Putamen (tissue), 1 donor: ENCODE measurements around the gene NPW.
A peak's percentile ranks its signal among the peaks of the same experiment; 100 is the strongest.

Experiments used
- DNase-seq: peaks from one replicate; pipeline ENCODE4 v3.0.0-alpha.2; 2016; ENCODE audit warnings: low spot score

The NPW gene

DNA sequence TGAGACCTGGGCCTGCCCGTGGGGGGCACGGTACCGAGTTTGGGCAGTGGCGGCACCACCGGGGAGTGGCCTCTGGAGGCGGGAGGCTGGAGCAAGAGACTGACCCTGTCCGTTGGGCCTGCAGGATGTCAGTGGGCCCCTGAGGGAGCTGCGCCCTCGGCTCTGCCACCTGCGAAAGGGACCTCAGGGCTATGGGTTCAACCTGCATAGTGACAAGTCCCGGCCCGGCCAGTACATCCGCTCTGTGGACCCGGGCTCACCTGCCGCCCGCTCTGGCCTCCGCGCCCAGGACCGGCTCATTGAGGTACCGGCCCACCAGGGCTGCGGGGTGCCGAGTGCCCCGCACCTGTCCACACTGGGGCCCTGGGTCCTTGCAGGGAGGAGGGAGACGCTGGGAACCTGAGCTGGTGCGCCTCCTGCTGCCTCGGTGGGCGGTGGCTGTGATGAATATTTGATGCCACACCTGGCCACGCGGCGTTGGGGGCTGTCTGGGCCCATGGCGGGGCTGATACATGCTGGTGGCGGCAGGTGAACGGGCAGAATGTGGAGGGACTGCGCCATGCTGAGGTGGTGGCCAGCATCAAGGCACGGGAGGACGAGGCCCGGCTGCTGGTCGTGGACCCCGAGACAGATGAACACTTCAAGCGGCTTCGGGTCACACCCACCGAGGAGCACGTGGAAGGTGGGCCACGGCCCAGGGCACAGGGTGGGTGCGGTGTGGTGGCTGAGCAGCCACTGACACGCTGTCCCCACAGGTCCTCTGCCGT is 16.8 kb downstream of the NPW start:
- no peak for DNase-seq

DNA sequence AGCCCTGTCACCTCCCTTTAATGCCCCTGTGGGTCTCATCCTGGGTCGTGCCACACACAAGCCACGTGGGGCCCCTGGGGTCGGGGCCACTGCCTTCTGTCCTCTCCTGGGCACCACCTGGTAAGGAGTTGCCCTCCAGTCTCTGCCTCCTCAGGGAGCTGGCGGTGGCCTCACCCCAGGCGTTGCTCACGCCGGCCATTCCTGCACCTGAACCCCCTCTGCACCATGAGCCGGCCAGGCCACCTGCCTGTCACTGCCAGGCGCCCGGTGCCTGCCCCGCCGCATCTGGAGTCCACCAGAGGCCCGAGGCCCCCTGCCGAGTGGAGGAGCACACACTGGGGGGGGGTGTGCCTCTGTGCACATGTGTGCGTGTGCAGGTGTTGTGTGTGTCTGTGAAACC is 17.5 kb downstream of the NPW start:
- DNase-seq = no peak

DNA sequence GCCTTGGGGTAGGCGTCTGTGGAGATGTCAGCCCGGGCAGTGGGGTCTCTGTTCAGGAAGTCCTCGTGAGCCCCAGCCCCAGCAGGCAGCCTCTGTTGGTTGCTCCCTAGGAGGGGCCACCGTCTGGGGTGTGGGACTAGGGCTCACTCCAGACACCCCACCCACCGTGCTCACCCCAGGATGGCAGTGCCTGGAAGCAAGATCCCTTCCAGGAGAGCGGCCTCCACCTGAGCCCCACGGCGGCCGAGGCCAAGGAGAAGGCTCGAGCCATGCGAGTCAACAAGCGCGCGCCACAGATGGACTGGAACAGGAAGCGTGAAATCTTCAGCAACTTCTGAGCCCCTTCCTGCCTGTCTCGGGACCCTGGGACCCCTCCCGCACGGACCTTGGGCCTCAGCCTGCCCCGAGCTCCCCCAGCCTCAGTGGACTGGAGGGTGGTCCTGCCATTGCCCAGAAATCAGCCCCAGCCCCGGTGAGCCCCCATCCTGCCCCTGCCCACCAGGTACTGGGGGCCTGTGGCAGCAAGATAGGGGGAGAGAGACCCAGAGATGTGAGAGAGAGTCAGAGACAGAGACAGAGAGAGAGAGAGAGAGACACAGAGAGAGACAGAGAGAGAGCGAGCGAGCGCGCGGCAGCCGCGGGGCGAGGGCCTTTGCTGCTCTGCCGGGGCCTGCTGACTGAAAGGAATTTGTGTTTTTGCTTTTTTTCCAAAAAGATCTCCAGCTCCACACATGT is 18.2 kb downstream of the NPW start:
- no peak for DNase-seq

DNA sequence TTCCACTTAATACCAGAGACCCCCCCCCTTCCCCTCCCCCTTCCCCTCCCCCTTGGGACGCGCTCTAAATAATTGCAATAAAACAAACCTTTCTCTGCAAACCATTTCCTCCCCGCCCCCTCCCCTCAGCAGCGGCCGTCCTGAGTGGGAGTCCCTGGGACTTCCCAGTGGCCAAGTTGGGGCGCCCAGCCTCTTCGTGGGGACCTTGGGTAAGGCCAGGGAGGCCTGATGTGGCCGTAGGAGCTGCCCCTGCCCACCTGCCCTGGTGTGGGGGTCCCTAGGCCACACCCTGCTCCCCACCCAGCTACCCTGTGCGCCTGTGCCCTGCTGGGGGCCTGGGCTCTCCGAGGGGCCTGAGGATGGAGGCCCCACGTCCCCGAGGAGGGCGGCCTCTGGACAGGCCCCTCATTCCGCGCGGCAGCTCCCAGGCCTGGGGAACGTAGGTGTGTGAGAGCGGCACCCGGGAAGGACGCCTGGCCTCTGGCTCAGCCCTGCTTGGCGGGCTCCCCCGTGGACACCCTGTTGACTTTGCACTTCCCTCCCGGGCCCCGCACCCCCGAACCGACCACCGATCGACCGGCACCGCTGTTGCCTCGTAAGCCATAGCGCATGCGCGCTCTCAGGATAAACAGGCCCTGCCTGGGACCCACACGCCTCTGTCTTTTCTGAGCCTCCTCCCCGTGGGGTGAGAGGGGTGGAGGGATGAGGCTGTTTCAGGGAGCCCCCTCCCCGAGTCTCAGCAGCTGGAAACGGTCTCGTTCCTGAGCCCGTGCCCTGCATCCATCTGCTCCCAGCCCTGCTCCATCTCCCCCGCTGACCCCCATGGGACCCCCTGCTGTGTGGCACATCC is 19.0 kb downstream of the NPW start:
- DNase-seq = no peak

DNA sequence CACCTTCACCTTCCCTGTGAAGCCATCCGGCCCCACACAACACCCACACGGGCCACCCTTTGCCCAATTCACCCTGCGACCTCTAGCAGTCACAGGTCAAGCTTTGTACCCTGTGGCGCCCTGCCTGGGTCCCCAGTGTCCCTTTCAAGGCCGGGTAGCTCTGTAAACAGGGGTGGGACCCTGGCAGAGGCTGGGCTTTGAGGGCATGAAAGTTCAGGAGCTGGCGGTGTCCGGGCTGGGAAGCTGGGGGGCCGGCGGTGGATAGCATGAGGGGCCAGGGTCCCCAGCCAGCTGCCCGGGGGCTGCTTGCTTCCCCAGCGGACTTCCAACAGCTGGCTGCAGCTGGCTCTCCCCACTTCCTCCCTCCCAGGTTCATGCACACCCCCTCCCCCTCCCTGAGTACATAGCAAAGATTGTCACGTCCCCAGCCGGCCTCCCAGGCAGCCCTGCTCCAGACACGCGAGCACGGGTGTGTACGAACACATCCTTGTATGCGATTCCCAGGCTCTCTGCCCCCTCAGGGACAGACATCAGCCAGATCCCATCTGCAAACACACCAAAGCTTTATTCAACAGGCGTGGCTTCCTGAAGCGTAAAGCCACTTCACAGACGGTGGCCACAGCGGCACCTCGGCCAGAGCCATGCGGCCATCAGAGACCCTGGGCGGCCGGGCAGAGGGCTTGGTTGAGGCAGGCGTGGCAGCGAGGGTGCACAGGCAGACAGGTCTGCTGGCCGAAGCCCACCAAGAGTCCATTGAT is 19.9 kb downstream of the NPW start:
- DNase-seq = no peak

DNA sequence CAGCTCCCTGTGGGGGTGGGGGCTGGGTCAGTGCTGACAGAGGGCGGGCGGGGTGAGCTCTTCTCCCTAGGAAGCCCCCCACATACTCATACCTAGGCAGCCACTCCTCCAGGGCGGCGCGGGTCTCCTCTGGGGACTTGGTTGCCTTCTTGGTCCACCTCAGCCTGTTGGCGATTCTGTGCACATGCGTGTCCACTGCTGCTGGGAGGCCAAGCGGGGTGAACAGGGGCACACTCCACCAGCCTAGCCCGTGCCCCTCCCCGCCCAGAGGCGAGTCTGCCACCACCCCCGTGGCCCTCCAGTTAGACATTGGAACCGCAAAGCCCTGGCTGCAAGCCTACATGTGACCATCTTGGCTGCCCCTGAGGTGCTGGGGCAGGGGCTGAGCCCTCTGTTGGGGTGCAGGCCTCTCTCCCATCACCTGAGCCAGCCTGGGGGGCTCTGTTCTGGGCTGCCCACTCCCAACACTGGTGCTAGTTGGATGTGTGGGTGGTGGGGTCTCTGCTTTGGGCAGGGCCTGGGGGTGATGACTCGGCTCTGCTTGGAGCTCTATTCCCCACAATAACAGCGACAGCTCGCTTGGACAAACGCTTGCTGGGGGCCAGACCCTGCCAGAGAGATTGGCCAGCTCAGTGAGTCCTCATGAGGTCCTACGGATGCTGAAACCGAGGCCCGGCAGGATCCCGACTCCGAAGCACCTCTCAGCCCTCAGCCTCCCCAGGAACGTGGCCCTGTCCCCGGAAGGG is 20.6 kb downstream of the NPW start:
- no peak for DNase-seq

DNA sequence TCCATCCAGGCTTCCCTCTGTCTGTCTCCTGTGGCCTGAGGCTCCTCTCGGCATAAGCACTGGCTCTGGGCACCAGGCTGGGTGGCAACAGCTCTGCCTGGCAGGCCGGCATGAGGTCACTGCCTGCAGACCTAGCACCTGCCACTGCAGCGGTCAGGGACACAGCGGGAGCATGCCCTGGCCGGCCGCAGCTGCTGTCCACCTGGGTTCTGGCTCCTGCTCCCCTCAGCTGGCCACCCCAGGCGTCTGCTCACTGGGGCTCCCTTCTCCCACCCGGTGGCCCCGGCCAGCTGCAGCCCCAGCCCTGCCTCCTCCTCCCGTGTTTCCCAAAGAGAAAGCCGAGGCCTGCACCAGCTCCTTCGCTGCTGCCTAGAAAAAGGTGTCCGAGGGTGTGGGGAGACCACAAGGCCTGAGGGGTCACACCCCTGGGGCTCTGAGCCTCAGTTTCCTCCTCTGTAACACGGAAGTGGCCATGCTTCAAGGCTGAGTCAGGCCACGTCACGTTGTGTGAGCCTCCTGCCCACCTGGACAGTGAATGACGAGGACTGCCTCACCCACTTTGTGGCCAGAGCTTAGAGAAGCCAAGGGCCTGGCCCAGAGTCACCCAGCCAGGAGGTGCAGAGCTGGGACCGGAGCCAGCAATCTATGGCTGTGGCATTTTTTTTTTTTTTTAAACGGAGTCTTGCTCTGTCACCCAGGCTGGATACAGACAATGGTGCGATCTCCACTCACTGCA is 21.4 kb downstream of the NPW start:
- DNase-seq = no peak

DNA sequence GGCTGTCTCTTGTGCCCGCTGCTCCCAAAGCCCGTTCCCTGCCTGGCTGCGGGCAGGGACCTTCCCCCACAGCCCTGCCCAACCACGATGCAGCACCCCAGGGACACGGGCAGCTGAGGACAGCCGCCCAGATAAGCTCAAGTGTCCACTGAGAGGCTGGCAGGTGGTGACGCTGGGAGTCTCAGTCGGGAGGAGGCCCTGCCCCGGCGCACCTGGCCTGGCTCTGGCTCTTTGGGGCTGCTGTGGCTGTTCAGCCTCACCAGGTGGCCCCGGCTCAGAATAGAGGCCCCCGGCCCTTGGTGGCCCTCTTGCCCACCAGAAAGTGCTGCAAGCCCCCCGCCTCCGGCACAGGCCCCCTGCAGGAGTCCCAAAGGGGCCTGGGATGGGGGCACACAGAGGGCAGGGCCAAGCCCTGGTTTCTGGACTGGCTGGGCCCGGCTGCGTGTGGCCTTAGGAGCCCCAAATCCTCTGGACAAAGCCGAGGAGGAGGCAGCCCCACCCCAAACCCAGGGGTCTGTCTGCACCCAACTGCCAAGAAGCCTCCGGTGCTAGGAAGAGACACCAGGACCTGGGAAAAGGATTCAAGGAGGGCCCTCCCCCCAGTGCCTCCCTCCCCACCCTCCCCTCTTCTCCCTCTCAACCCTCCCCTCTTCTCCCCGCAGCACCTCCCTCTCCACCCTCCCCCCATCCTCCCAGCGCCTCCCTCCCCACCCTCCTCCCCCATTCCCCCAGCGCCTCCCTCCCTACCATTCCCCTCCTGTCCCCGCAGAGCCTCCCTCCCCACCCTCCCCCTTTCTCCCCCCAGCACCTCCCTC is 22.8 kb downstream of the NPW start:
- DNase-seq = no peak

DNA sequence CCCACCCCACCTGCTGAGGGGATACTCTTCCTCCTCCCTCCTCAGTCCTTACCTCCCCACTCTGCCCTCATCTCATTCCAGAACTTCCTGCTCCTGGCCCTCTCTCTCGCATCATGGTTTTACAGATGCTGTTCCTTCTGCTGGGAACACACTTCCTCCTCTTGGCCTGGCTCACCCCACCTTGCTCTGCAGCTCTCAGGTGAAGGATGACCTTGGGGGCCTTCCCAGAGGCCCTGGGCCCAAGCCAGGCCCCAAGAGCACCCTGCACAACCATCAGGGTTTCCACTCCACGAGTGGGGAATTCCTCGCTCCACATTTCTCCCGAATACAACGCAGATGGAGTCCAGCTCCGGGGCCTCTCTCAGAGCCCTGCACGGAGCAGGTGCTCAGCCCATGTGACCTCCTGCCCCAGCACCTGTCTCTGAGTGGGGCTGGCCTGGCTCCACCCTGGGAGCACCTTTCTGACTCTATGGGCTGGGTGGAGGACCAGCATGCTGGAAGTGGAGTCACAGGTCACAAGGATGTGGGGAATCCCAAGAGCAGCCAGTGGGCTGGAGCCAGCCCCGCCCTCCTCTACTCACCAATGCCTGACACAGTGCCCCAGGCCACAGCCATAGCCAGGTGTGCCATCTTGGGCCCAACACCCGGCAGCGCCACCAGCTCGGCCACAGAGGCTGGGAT is 23.5 kb downstream of the NPW start:
- no peak for DNase-seq

DNA sequence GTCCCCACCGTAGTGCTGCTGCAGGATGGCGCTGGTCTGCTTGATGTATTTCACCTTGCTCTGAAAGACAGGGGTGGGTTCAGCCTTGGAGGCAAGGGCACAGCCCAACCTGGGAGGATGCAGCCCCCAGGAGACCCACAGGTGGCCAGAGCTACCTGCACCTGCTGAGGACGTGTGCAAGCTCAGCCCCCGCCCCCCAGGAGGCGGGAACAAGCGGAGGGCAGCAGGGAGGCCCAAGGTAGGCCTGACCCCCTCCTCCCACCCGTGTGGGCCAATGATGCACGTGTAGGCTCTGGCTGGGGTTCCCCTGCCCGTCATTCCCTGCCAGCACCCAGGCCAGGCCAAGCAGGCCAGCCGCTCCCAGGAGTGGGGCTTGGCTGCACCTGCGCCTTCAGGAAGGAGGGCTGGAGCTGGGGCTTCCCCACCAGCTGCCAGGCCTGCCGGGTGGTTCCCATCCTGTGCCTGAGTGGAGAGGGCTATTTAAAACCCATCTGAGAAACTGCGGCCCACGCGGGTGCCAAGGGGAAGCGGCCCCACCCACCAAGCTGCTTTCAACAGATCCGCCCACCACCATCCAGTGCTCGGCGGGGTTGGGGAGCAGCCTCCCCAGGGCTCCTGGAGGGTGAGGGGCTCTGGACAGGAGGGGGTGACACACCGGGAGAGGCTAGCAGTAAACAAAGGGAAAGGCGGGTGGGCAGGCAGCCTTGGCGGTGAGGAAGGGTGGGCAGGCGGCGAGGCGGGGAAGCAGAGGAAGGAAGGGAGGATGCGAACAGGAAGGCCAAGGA is 24.3 kb downstream of the NPW start:
- peak; percentile 62 for DNase-seq

DNA sequence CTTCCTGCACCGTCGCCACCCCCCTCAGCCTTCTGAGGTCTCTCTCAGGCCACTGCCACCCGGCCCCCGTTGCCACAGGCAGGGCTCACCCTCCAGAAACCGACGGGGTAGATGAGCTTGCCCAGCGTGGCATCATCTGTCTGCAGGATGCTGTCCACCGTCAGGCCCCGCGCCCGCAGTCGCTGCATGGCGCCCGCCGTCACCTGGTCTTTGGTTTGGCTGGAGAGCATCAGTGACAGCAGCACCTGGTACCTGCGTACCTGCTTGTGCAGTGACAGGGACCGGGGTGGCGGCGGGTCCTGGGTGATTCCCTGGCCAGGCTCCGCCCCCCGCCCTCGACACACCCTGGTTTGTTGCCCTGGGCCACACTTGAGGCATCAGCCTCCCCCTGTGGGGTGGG is 25.0 kb downstream of the NPW start:
- DNase-seq = no peak

DNA sequence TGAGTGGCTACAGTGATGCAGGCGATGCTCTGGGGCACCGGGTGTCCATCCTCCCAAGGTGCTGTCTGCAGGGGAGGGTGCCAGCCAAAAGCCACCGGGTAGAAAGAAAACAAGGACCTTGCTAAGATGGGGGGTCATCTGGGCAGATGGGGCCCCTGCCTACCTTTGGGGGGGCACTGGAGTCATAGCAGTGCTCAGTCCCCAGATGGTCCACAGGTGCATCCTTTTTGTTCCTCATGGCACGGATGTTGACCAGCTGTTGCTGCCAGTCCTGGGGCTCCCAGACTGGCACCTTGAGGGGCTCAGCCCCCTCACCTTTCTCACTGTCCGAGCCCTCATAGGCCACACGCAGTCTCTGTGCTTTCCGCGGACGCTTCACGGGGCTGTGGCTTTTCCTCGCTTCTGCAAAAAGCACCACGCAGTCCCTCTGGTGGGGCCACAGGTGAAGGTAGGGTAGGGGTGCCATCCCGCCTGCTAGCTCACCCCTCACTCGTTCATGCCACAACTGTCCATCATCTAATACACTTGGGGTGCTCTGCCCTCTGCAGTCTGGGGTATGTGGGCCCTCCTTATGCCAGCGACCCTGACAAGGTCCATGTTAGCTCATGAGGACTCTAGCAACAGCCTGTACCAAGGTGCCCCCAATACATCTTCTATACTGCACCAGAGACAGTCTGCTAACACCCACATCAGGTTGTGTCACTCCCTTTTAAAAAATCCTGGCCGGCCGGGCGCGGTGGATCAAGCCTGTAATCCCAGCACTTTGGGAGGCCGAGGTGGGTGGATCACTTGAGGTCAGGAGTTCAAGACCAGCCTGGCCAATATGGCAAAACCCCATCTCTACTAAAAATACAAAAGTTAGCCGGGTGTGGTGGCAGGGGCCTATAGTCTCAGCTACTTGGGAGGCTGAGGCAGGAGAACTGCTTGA is 26.6 kb downstream of the NPW start:
- no peak for DNase-seq

DNA sequence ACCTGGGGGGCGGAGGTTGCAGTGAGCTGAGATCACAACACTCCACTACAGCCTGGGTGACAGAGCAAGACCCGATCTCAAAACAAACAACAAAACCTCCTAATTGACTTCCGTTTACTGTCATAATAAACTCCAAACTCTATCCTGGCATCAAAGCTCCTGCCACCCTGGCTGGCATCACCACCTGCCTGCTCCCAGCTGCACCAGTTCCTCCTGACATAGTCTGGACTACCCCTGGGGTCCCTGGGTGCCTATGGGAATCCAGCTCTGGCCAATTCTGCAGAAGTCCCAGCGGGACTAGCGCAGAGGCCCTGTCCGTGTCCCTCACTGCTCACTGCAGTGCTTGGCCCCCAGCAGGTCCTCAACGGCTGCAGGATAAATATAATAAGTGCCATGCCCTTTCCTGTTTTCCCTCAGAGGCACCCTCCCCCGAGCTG is 27.3 kb downstream of the NPW start:
- no peak for DNase-seq

DNA sequence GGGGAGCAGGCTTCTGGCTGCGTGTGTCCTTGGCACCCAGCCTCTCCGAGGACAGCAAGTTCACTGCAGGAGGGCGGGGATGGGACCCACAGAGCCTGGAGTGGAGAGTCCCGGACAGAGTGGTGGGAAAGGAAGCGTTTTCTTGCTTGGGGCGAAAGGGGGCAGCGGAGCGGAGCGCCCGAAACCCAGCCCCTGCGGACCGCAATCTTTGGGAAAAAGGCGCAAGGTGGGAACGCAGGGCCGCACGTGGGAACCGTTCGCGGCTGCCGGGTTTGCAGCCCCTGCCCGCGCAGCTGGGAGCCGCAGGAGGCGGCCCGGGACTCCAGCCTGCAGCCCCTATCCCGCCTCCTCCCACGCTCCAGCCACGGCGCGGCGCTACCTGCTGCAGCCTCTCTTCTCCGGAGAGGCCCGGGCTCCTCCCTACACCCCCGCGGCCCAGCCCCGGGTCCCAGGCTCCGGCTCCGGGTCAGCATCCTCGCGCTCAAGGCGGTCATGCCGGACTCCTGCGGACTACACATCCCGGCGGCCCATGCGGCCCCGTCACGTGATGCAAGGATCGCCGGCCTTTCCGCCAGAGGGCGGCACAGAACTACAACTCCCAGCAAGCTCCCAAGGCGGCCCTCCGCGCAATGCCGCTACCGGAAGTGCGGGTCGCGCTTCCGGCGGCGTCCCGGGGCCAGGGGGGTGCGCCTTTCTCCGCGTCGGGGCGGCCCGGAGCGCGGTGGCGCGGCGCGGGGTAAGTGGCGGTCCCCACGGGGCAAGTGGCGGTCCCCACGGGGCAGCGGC is 27.9 kb downstream of the NPW start, which contains the start of the genes NTHL1 and TSC2:
Gene NTHL1, minus strand, starts transcription at position 505 of the 786 bp plus-strand sequence. Its CDS starts 11 bp downstream, at position 494.
Gene TSC2, plus strand, starts transcription at position 656 of the 786 bp plus-strand sequence. CDS start 631 bp downstream, outside the sequence.
- DNase-seq = peak; percentile 96

DNA sequence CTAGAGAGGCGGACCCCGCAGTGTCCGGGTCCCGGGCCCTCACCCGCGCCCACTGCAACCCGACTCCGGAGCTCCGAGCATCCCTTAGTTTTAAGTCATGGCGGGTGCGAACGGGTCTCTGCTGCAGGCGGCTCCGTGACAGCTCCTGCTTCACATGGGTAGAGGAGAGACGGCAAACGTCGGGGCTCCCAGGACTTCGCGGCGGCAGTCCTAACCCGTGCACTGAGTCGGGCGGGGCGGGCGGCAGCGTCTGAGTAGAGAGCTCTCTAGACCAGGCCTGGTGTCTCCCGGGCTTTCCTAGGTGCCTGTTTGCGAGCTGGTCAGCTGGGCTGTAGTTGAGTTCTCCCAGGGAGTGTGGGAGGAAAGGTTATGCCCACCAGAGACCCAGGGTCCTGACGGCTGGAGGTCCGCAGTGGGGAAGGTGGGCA is 28.5 kb downstream of the NPW start:
- no peak for DNase-seq

DNA sequence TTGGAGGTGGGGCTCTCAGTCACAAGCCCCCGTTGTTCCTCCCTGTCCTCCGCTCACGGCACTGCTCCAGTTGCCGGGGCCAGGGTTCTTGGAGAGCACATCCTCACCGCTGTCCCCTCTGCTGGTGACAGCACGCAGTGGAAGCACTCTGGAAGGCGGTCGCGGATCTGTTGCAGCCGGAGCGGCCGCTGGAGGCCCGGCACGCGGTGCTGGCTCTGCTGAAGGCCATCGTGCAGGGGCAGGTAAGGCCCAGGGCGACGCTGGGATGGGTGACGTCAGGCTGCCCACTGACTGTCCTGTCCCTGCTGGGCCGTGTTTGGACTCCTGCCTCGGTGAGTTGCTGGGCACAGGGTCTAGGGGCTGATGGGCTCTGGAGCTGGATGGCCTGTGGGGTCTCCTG is 33.6 kb downstream of the NPW start:
- no peak for DNase-seq
